ENCODE measurements around the gene SHROOM3.

DNA sequence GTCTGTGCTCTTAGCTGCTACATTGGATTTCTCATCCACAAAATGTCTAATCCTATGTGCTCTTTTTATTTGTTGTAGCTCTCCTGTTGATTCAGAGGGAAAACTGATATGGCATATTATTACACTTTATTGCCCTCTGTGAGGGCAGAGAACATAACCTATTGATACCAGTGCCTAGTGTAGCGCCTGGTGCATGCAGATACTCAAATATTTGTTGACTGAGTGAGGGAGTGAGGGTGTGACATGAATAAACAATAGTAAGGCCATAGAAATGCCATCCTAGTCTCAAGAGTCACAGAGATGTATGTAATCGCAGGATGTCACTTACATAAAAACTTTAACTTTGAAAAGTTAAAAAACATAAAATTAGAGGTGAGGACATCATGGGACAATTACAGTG, 159.1 kb downstream of the SHROOM3 start:
- TF ChIP-seq POLR2A (IDR thresholded peaks at IDR 0.05; ENCODE audit: low read length), result no peak
- no peak for TF ChIP-seq GATA1 (IDR thresholded peaks at IDR 0.05; ENCODE audit: low read depth, low read length)

All from erythroblast (primary cell).